CD14-positive monocyte (primary cell): ENCODE measurements around the gene KIRREL3. TPM values are rescaled to one million over a fixed set of nuclear protein-coding genes. Genes with fewer than 3 reads are reported as not detected.

Experiments
- DNase-seq, 3 donors: peaks; one replicate each; pipeline ENCODE4 v3.0.0-alpha.2; 2011 to 2022
- H2AFZ ChIP-seq: 2 replicates; pipeline ENCODE4 v1.6.0; 2012; ENCODE audit warnings: mild to moderate bottlenecking, low read depth, low read length, inconsistent platforms; ENCODE audit not compliant: insufficient read depth, poor library complexity, severe bottlenecking
- H3K27ac ChIP-seq, 2 donors: 1 replicate in 1 of 2; 2 replicates in 1 of 2; pipeline ENCODE4 v1.5.1; 2012 to 2013; ENCODE audit warnings: low read length in 2 of 2, control low read depth in 1 of 2, inconsistent platforms in 1 of 2, low read depth in 1 of 2, mild to moderate bottlenecking in 1 of 2
- H3K27me3 ChIP-seq, 2 donors: one replicate each; pipeline versions ENCODE4 v1.6.0 to v1.6.1; 2011 to 2013; ENCODE audit warnings: low read length in 2 of 2; ENCODE audit not compliant: control insufficient read depth in 2 of 2, insufficient read depth in 2 of 2
- H3K36me3 ChIP-seq, 2 donors: replicated peaks in 1 of 2; 1 replicate in 1 of 2; 2 replicates in 1 of 2; pipeline versions ENCODE4 v1.5.1 to v1.6.1; 2012 to 2013; ENCODE audit warnings: low read length in 2 of 2, control low read depth in 1 of 2, inconsistent platforms in 1 of 2, mild to moderate bottlenecking in 1 of 2; ENCODE audit not compliant: insufficient read depth in 2 of 2, control insufficient read depth in 1 of 2
- H3K4me1 ChIP-seq, 2 donors: 1 replicate in 1 of 2; 2 replicates in 1 of 2; pipeline versions ENCODE4 v1.5.1 to v1.6.1; 2012 to 2013; ENCODE audit warnings: low read length in 2 of 2, control low read depth in 1 of 2, inconsistent platforms in 1 of 2, mild to moderate bottlenecking in 1 of 2, moderate library complexity in 1 of 2; ENCODE audit not compliant: insufficient read depth in 2 of 2, control insufficient read depth in 1 of 2
- H3K4me2 ChIP-seq: replicated peaks from 2 replicates; pipeline ENCODE3; 2012; ENCODE audit warnings: low read length, moderate library complexity, mild to moderate bottlenecking; ENCODE audit not compliant: poor library complexity, severe bottlenecking; ENCODE audit errors: extremely low read depth
- H3K4me3 ChIP-seq, 3 experiments: fragments of 200-600 bp in 1 of 3; sonication (generic) in 1 of 3; replicated peaks in 1 of 3; 1 replicate in 2 of 3; 2 replicates in 1 of 3; pipeline ENCODE4 v1.5.1; 2011 to 2013; ENCODE audit warnings: low read length in 3 of 3, mild to moderate bottlenecking in 3 of 3, control low read depth in 2 of 3, low read depth in 2 of 3, inconsistent platforms in 1 of 3, moderate library complexity in 1 of 3
- H3K79me2 ChIP-seq: 2 replicates; pipeline ENCODE4 v1.6.0; 2012; ENCODE audit warnings: mild to moderate bottlenecking, control low read depth, inconsistent platforms, low read length, moderate library complexity; ENCODE audit not compliant: insufficient read depth
- H3K9ac ChIP-seq: 2 replicates; pipeline ENCODE4 v1.6.0; 2017; ENCODE audit warnings: low read length, mild to moderate bottlenecking; ENCODE audit not compliant: insufficient read depth, poor library complexity, severe bottlenecking
- H3K9me3 ChIP-seq, 2 donors: replicated peaks in 1 of 2; 1 replicate in 1 of 2; 2 replicates in 1 of 2; pipeline versions ENCODE4 v1.5.1 to v1.6.1; 2012 to 2013; ENCODE audit warnings: low read length in 2 of 2, control low read depth in 1 of 2; ENCODE audit not compliant: control insufficient read depth in 1 of 2, insufficient read depth in 1 of 2
- H4K20me1 ChIP-seq: 2 replicates; pipeline ENCODE4 v1.6.0; 2012; ENCODE audit warnings: mild to moderate bottlenecking, low read length, control low read depth, moderate library complexity; ENCODE audit not compliant: insufficient read depth
- H3K27ac Mint-ChIP-seq, 7 donors: one replicate each; pipeline ENCODE4 v1.8.0; 2020; ENCODE audit warnings: mild to moderate bottlenecking in 7 of 7, mixed read lengths in 7 of 7, moderate library complexity in 6 of 7, inconsistent platforms in 2 of 7
- H3K27me3 Mint-ChIP-seq, 3 donors: one replicate each; pipeline ENCODE4 v1.8.0; 2021 to 2022; ENCODE audit warnings: low read depth in 3 of 3, mild to moderate bottlenecking in 3 of 3, mixed read lengths in 3 of 3, moderate library complexity in 3 of 3, inconsistent platforms in 1 of 3
- H3K36me3 Mint-ChIP-seq, 2 donors: one replicate each; pipeline ENCODE4 v1.8.0; 2020; ENCODE audit warnings: mixed read lengths in 2 of 2, inconsistent platforms in 1 of 2, mild to moderate bottlenecking in 1 of 2
- H3K4me1 Mint-ChIP-seq: one replicate; pipeline ENCODE4 v1.8.0; 2020; ENCODE audit warnings: mild to moderate bottlenecking, mixed read lengths
- H3K4me3 Mint-ChIP-seq, 2 donors: one replicate each; pipeline ENCODE4 v1.8.0; 2020; ENCODE audit warnings: mild to moderate bottlenecking in 2 of 2, mixed read lengths in 2 of 2, moderate library complexity in 1 of 2
- H3K9me3 Mint-ChIP-seq, 7 donors: one replicate each; pipeline ENCODE4 v1.8.0; 2020 to 2022; ENCODE audit warnings: mixed read lengths in 7 of 7, mild to moderate bottlenecking in 6 of 7, moderate library complexity in 6 of 7, inconsistent platforms in 2 of 7
- WGBS: methylation state at CpG from one replicate; pipeline ENCODE4 v1.1.5; 2013; ENCODE audit warnings: missing lambda C conversion rate; ENCODE audit not compliant: insufficient coverage; 5-methylcytosine and 5-hydroxymethylcytosine counted together
- intact Hi-C, 2 donors: fragments of 100-400 bp; cut with micrococcal nuclease; formaldehyde crosslinking; loops; one replicate each; pipeline versions ENCODE4 v1.15.0 to v1.15.1; 2023
- polyA plus RNA-seq, 3 donors: library from polyadenylated mRNA; depleted of rRNA in 1 of 3; unstranded in 2 of 3; stranded (reverse) in 1 of 3; fragments of 300-500 nt in 2 of 3; fragments of >200 nt in 1 of 3; fragmentation: Illumina TruSeq in 2 of 3; gene quantifications; 1 replicate in 2 of 3; 2 replicates in 1 of 3; pipeline ENCODE4 v1.2.3, GENCODE V29; 2012 to 2021
- TF ChIP-seq, protein P1 (sequence below): fragments of 200-600 bp; IDR thresholded peaks from one replicate; pipeline ENCODE4 v1.8.0; 2022; ENCODE audit warnings: antibody characterized with exemption, mild to moderate bottlenecking

Gene KIRREL3
- polyA plus RNA-seq, 3 donors, result not detected

DNA sequence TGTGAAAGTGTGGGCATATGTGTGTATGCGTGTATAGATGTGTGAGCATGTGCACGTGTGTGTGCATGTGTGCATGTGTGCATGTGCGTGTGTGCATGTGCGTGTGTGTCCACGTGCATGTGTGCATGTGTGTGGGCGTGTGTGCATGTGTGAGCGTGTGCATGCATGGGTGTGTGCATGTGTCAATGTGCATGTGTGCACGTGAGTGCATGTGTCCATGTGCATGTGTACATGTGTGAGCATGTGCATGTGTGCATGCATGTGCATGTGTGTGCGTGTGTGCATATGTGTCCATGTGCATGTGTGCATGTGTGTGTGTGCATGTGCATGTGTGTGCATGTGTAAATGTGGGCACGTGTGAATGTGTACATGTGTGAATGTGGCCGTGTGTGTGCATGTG lies 549.8 kb downstream of the KIRREL3 start:
- Mint-ChIP-seq H3K27me3 (peaks cover 2 to 6% (median 2%) of the 10 kb centered on the region in 3 donors), H3K9me3 (peaks cover 3 to 14% (median 11%) of the 10 kb centered on the region in 7 donors), H3K27ac (peak overlapping the region in 1 of 7 donors; percentile 52), H3K4me3 (no peak overlapping the region), H3K4me1 (no peaks in the 10 kb centered on the region), H3K36me3 (no peaks in the 10 kb centered on the region)
- Histone ChIP-seq H3K27ac (no peak overlapping the region), H3K9ac (no peak overlapping the region), H3K4me1 (no peaks in the 10 kb centered on the region), H3K4me3 (no peak overlapping the region), H3K36me3 (no peaks in the 10 kb centered on the region), H3K27me3 (no peaks in the 10 kb centered on the region), H4K20me1 (no peaks in the 10 kb centered on the region), H3K4me2 (no peak overlapping the region), H3K9me3 (peaks cover 7 to 12% of the 10 kb centered on the region in 2 donors), H2AFZ (no peak overlapping the region), H3K79me2 (no peaks in the 10 kb centered on the region)
- TF ChIP-seq, protein P1, sequence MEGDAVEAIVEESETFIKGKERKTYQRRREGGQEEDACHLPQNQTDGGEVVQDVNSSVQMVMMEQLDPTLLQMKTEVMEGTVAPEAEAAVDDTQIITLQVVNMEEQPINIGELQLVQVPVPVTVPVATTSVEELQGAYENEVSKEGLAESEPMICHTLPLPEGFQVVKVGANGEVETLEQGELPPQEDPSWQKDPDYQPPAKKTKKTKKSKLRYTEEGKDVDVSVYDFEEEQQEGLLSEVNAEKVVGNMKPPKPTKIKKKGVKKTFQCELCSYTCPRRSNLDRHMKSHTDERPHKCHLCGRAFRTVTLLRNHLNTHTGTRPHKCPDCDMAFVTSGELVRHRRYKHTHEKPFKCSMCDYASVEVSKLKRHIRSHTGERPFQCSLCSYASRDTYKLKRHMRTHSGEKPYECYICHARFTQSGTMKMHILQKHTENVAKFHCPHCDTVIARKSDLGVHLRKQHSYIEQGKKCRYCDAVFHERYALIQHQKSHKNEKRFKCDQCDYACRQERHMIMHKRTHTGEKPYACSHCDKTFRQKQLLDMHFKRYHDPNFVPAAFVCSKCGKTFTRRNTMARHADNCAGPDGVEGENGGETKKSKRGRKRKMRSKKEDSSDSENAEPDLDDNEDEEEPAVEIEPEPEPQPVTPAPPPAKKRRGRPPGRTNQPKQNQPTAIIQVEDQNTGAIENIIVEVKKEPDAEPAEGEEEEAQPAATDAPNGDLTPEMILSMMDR, result no peak
- intact Hi-C loops, result no loop called here
- 98% methylated on average over 11 of the region's 11 CpGs for WGBS
- DNase-seq, result no peak

DNA sequence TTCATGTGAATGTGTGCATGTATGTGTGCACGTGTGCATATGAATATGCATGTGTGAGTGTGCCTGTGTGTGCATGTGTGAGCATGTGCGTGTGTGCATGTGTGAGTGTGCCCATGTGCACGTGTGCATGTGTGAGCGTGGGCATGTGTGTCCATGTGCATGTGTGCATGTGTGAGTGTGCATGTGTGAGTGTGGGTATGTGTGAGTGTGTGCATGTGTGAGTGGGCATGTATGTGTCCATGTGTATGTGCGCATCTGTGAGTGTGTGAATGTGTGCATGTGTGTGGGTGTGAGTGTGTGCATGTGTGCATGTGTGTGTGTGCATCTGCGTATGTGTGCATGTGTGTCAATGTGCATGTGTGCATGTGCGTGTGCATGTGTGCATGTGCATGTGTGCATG lies 550.4 kb downstream of the KIRREL3 start:
- no peak overlapping the region for H3K4me2 ChIP-seq
- Mint-ChIP-seq H3K36me3 (no peaks in the 10 kb centered on the region), H3K4me1 (no peaks in the 10 kb centered on the region), H3K9me3 (peaks cover 3 to 14% (median 11%) of the 10 kb centered on the region in 7 donors), H3K27me3 (peaks cover 1 to 7% (median 2%) of the 10 kb centered on the region in 3 donors), H3K4me3 (no peak overlapping the region), H3K27ac (peak overlapping the region in 1 of 7 donors; percentile 17)
- no peak overlapping the region for H3K9ac ChIP-seq
- H3K9me3 ChIP-seq, result peaks cover 7 to 12% of the 10 kb centered on the region in 2 donors
- intact Hi-C loops, result no loop called here
- no peaks in the 10 kb centered on the region for H3K36me3 ChIP-seq
- no peak for DNase-seq
- TF ChIP-seq, protein P1, result no peak
- H3K27ac ChIP-seq, result no peak overlapping the region
- H3K4me3 ChIP-seq, result no peak overlapping the region
- no peaks in the 10 kb centered on the region for H3K4me1 ChIP-seq
- H4K20me1 ChIP-seq, result no peaks in the 10 kb centered on the region
- no peak overlapping the region for H2AFZ ChIP-seq
- WGBS, result 83% methylated on average over 7 of the region's 7 CpGs
- H3K27me3 ChIP-seq, result no peaks in the 10 kb centered on the region
- H3K79me2 ChIP-seq, result no peaks in the 10 kb centered on the region
